ENCODE measurements around the gene SLC17A9.
A peak's percentile ranks its signal among the peaks of the same experiment; 100 is the strongest.

SLC17A9 gene, protein sequence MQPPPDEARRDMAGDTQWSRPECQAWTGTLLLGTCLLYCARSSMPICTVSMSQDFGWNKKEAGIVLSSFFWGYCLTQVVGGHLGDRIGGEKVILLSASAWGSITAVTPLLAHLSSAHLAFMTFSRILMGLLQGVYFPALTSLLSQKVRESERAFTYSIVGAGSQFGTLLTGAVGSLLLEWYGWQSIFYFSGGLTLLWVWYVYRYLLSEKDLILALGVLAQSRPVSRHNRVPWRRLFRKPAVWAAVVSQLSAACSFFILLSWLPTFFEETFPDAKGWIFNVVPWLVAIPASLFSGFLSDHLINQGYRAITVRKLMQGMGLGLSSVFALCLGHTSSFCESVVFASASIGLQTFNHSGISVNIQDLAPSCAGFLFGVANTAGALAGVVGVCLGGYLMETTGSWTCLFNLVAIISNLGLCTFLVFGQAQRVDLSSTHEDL

DNA sequence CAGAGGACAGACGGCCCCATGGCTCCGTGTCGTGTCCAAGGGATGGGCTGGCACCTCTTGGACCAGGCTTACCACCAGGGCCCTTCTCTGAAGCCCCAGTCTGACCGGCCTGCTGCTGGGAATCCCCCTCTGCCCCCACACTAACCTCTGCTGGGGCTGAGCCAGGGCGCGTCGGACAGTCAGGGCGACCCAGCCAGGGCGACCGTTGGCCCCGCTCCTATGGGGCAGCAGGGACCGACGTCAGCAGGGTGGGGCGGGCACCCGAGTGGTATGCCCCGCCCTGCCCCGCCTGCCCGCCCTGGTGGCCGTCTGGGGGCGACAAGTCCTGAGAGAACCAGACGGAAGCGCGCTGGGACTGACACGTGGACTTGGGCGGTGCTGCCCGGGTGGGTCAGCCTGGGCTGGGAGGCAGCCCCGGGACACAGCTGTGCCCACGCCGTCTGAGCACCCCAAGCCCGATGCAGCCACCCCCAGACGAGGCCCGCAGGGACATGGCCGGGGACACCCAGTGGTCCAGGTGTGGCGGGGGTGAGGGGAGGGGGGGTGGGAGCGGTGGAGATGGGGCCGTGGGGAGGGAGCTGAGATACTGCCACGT is at the start of gene SLC17A9:
Gene SLC17A9 (plus strand): TSS at position 337 of the 595 bp plus-strand sequence. CDS start 122 bp downstream, at position 459.
- DNase-seq (ENCODE audit: low read depth), result peak; percentile 31

DNA sequence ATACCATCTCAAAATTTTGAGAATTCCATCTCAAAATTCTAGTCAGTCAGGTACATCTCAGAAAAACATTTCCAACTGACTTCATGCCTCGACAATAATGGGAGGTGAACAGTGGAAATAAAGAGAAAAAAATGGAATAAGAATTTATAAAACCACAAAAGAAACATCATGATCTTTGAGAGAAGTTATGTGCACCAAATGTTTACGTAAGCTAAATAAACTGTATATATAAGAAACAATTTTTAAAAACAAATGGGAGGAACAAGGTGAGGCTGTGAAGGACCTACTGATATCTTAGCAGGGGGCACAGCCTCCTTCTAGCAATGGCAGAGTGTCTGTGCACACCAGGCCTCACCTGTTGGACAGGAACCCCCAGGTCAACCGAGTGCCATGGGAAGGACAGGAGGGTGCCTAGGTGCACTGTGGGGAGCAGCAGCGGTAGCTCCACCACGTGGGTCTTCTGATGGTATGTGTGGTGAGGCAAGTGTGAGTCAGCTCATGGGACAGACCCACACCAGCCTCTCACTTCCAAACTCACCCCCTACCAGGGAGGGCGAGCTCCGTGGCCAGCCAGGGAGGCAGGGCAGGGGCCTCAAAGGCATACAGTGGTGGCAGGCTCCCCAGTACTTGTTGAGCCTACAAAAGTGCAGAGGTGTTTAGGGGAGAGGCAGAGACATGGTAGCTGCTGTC is 49.4 kb upstream of the SLC17A9 start:
- DNase-seq (ENCODE audit: low read depth), result peak; percentile 87

DNA sequence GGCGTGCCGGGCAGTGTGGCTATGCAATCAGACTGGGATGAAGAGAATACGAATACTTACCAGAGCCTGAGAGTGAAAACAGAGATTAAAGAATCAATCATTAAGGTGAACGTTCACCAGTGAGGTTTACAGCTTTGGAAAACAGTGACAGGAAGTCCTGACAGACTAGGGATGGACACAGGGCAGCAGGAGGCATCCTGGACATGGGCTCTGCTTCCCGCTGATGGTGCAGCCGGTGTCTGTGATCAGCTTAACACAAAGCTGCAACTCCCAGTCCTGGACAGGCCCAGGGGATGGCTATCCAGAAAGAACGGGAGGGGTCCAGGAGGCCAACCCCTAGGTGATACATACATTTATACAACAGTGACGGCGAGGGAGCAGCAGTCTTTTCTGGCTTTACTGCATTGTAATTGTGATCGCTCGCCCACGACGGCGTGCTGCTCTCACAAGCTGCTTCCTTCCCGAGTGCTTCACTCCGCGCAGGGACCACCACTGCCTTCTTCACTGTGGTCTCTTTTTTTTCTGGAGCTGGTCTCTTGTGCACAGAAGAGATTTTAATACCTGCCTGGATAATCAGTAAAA is 46.9 kb upstream of the SLC17A9 start:
- no peak for DNase-seq (ENCODE audit: low read depth)

DNA sequence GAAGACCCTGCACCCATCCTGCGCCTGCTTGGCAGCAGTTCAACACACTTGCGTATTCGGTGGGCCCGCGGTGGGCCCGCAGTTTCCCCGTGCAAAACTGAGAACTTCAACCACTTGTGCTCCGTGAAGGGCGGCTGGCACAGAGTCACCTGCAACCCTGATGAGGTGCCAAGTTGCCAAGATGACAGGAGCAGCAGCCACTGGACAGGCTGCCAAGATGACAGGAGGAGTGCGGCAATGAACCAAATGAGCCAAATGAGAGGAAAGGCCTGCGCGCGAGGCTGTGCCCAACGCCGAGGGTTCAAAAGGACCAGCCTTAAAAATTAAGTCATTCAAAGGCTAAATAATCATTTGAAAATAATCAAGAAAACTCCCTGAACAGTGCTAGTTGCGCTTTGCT is 46.3 kb upstream of the SLC17A9 start:
- no peak for DNase-seq (ENCODE audit: low read depth)

DNA sequence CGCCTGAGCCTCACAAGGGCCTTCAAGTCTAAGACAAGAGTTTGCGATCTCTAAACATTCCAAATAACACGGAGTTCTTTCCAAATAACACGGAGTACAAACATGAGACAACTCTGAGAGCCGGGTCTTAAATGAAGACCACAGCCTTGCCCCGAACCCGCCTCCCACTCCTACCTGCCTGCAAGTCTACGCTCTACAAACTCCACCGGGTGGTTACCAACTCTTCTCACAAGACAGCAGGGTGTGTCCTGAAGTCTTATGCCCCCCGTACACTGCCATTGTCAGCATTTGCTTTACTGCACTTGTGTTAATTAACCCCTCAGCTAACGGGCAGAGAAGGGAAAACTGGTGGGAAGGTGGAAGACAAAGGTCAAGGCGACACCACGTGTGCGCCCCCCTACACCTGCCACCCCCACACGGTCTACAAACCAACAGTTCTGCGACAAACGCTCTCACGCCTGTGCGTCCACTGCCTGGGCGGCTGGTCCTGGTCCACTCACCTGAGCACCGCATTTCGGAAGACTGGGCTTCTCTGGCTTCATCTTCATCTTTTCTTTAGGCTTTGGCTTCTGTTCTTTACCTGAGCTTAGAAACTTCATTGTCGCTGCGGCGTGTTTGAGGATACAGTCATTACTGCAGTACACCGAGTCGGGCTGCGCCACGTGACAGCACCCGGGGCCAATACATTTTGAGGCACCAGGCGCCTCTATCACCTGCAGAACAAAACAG is 45.7 kb upstream of the SLC17A9 start:
- no peak for DNase-seq (ENCODE audit: low read depth)

DNA sequence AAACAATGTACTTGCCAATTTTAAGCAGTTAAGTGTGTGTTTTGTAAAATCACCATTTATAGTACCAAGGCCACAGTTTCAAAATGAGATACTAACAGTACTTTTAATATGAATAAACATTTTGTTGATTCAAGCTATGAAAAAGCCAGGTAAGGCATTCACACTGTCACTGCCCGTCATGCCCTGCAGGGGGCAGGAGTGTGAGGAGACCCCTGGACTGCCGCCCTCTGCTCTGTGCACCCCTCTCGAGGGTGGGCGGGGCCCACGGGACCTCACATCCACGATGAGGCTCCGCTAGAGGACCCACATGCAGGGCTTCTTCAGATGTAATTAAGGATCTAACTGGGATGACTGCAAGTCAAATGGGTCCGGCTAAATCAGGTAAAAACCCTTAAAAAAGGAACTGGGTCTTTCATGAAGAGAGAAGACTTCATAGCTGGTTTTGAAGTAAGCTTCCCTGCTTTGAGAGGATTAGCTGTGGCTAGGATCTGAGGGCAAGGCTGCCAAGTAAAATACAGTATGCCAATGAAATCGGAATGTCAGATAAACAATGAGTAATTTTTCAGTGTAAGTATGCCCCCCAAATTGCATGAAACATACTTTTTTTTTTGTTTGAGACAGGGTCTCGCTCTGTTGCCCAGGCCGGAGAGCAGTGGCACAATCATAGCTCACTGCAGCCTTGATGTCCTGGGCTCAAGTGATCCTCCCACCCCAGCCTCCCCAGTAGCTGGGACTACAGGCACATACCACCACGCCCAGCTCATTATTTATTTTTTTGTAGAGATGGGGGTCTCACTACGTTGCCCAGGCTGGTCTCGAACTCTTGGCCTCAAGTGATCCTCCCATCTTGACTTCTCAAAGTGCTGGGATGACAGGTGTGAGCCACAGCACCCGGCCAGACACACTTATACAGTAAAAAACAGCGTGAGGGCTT is 44.9 kb upstream of the SLC17A9 start:
- DNase-seq (ENCODE audit: low read depth), result peak; percentile 42

DNA sequence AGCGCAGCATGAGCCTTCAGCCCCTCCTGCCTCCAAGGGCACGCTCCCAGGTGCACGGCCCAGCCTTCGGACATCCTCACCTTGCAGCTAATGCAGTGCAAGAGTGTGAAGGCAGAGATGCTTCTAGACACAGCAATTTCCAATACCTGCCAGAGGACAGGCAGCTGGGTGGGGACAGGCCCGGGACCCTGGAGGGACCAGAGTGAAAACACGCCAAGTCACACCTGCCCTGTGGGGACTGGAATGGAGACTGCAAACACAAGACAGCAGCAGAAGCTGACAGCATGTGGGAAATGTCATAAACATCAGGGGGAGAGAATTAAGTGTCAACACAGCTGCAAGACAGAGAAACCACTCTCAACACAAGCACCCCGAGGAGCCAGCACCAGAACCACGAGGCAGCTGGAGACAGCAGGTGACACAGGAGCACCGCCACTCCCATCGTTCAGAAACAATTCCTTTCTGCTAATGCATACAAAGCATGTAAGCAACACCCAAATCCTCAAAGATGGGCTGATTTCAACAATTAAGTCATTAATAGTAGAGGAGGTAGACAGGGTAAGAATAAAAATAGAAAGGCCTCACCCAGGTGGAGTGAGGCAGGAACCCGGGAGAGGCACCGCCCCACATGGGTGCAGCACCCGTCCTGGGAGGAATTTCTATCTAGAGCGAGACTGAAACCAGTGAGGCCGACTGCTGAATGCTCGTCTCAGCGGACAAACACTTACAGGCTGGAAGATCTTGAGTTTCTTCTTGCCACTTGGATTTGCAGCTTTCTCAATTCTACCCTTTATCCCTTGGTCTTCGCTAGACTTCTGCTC is 43.3 kb upstream of the SLC17A9 start:
- DNase-seq (ENCODE audit: low read depth), result no peak

DNA sequence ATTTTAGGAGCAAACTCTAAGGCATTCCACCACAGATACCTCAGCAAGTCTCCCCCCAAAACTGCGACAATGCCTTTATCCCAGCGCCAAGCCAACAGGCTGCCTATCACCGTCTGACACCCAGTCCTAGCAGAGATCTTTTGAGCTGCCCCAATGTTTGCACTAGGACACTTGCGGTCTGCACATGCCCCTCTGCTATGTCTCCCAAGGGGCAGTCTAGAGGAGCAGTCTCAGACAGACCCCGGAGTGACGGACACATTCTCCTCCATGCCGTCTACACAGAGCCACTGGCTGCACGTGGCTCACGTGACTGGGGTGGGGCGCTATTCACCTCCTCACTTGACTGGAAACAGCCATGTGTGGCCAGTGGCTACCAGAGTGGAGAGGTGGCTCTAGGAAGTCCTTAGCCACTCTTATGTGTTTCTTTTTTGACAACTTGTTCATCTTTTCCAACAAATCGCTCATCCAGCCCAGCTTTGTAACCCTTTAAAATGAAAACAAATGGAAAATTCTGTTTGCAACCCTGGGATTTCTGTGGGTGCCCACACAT is 42.2 kb upstream of the SLC17A9 start:
- no peak for DNase-seq (ENCODE audit: low read depth)

DNA sequence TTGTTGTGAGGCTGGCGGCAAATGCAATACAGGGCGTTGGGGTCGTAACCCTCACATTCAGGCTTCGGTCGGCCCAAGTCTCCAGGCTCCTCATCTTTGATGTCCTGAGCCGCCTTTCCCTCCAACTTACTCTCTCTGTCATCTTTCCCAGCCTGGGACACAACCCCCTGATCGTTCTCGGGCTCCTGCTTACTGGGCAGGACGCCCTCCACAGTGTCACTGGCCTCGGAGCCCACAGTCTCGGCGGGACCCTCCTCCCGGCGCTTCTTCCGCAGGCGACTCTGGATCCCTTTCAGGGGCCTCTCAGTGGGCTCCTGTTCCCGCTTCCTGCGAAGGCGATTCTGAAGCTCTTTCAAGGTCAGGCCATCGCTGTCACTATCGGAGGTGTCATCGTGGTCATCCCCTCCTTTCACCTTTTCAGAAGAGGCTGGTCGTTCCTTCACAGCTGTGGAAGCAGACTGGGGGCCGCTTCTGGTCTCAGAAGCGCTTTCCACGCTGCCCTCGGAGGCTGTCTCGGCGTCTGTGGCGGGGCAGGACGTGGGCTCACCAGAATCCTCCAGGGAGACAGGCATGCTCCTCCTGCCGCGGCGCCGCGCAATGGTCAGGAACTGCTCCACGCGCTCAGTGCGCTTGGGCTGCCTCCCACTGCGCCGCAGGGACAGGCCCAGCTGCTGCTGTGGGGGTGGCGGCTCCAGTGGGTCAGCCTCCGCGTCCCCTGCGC is 41.6 kb upstream of the SLC17A9 start:
- DNase-seq (ENCODE audit: low read depth), result no peak

DNA sequence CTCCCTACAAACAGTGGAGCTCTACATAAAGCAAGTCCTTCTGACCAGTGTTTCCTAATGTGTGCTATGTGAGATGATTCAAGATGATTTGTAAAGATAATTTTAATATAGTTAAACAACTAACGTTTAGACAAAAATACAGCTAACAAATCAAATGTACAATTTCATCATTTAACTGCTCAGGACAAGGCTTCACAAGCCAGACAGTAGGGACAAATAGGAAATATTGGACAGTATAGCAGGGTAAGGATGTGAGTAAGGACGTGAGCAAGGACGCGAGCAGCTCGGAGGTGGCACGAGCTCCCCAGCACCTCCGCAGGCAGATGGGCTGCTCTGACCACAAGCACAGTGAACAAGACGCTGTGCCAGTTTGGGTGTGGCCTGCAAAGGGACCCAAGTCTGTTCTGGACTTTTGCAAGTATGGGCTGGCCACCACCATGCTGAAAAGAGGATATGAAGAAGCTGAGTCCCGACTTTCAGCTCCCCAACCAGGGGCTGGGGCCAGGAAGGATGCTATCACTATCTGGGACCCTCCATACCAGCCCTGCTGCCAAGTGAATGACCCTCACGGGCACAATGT is 40.7 kb upstream of the SLC17A9 start:
- no peak for DNase-seq (ENCODE audit: low read depth)

DNA sequence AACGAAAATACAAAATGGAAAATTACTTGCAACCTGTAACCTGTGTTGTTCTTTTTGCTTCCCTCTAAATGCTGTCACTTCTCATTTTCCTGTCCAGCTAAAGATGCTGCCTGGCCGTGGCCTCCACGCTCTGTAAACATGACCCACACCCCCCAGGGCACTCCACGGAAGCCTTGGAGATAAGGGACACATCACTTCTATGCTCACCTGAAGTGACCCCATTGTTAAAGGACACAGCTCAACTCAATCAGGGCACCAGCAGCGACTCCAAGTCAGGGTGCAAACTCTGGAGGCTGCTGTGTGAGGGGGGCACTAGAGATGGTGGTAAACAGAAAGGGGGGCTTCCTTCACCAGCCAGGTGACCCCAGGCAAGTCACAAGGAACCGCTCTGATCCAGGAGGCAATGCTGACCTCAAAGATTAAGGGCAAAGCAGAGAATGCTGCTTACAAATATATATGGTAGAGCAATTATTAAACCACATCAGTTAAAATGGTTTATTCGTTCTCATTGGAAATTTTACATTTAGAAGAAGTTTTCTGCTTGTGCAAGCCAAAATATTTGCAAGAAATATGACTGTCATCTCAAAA is 39.4 kb upstream of the SLC17A9 start:
- DNase-seq (ENCODE audit: low read depth), result no peak

DNA sequence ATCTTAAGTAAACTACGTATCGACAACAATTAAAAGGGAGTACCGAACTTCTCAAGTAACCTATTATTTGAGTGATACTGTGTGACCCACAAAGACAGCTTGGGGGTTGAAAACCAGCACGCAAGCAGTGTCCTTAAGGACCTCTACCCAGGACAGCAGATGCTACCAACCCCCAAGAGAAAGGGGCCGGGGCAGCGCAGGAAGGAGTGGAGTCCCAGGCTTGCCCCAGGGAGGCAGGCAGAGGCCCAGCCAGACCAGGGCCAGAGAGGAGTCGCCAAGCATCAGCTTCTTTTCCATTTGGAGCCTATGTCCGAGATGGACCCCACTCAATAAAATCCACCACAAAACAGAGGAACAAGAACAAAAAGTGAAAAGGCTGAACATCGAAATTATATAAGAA is 38.1 kb upstream of the SLC17A9 start:
- DNase-seq (ENCODE audit: low read depth), result no peak

DNA sequence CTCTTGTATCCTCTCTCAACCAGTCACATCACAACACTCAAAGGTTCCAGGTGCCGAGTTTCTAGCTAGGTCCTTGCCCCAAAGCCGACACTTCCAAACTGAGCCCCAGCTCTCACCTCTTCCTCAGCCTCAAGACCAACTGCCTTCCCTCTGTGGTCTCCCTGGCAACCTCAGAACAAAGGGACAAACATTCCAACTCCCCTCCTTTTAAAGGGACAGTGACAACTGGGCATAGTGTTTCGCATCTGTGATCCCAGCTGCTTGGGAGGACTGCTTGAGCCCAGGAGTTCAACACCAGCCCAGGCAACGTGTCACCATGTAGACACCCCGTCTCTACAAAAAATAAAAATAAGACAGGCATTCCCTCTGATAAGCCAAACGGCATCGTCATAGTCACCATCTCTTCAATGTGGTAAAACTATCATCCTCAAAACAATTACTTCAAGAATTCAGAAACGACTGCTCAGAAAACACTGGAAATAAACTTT is 37.5 kb upstream of the SLC17A9 start:
- peak; percentile 27 for DNase-seq (ENCODE audit: low read depth)

DNA sequence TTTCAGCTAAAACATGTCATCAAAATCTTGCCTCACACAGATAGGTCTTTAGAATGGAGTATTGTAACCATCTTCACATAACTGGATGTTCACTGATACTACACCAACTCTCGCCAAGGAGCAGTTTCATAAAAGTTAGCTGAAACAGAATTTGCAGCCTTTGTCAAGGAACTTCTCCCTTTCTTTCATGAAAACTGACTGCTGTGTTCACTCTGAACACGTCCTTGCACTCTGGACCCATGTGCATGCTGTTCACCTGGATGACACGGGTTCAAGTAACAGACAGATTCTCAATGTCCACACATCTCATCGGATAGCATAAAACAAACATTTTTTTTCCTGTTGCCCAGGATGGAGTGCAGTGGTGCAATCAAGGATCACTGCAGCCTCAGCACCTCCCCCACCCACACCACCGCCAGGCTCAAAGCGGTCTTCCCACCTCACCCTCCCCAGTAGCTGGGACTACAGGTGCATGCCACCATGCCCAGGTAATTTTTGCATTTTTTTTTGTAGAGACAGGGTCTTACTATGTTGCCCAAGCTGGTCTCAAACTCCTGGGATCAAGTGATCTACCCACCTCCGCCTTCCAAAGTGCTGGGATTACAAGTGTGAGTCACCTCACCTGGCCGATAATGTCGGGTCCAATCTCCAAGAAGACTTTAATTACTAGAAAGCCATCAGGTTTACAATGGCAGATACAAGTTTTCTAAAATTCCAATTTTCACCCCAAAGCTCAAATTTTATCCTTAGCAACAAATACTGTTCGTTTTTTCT is 35.6 kb upstream of the SLC17A9 start:
- DNase-seq (ENCODE audit: low read depth), result no peak

DNA sequence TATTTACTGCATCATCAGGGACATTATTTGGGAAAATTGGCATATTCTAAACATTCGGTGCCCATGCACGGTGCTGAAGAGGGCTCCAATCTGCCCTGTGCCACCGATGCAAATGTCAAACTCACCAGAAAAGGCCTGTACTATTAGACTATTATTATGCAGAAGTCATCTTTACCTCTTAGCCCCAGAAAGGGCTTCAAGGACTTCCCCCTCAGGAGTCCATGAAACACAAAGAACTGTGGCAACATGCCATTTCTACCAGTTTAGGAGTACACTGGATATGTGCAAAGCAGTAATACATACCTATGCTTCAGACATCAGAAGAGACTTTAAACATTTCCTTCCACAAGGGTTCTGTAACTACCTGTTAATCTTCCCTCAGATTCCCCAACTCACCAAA is 34.8 kb upstream of the SLC17A9 start:
- no peak for DNase-seq (ENCODE audit: low read depth)

DNA sequence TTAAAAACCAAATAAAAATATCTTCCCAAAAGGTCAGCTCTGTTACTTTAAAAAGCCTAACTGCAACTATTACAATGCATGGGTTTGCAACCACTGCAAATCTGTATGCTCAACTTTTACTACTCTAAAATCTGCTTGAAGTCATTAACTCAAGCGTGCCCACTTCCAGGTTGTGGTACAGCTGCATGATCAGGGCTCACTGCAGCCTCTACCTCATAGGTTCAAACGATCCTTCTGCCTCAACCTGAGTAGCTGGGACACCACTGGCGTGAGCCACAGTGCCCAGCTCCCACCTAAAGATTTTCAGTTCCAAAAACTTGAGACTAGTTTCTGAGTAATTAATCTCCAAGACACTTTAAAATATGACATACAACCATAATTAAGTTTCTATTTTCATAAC is 34.4 kb upstream of the SLC17A9 start:
- DNase-seq (ENCODE audit: low read depth), result no peak

DNA sequence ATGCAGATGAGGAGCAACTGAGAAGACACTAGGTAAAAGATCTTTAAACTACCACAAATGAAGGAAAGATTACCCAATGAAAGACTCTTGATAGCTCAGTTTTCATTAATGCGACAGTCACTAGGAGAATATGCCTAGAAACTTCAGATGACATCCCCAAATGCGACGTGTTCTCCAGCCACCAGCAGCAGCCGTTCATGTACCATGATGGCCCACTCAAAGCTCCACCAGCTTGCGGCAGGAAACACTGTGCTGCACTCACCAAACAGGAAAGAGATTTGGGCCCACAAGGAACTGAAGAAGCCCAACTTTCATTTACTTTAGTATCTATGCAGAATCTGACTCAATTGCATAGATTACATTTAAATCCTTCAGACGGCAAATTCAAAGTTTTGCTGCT is 33.7 kb upstream of the SLC17A9 start:
- DNase-seq (ENCODE audit: low read depth), result no peak
